HepG2 (cell line): Measurements from ENCODE around the gene S100G.

Experiments
- CTCF ChIP-seq: sonication (generic); formaldehyde crosslinking; IDR thresholded peaks from 2 replicates; pipeline ENCODE4 v1.5.0; 2020; ENCODE audit warnings: mild to moderate bottlenecking, missing genetic modification reagents, moderate library complexity
- EP300 ChIP-seq, 3 experiments: sonication (generic) in 1 of 3; formaldehyde crosslinking in 1 of 3; IDR thresholded peaks; 2 replicates each; pipeline versions ENCODE4 v1.5.1 to v1.6.1; 2011 to 2020; ENCODE audit warnings: low read depth in 2 of 3, low read length in 2 of 3, borderline replicate concordance in 1 of 3, improper control_type of control experiment in 1 of 3, mild to moderate bottlenecking in 1 of 3, missing genetic modification reagents in 1 of 3, moderate library complexity in 1 of 3
- ERF ChIP-seq: IDR thresholded peaks from 2 replicates; pipeline ENCODE4 v1.6.1; 2018; ENCODE audit warnings: missing biosample characterization, missing genetic modification reagents
- GTF3A ChIP-seq: sonication (generic); formaldehyde crosslinking; conservative IDR thresholded peaks from 2 replicates; pipeline ENCODE4 v1.4.0; 2020; ENCODE audit warnings: mild to moderate bottlenecking, missing genetic modification reagents
- NFE2L1 ChIP-seq: sonication (generic); formaldehyde crosslinking; IDR thresholded peaks from 2 replicates; pipeline ENCODE4 v1.4.0; 2020; ENCODE audit warnings: missing genetic modification reagents, mild to moderate bottlenecking, borderline replicate concordance
- TARDBP ChIP-seq: sonication (generic); formaldehyde crosslinking; IDR thresholded peaks from 2 replicates; pipeline ENCODE4 v1.8.0; 2022; ENCODE audit warnings: mild to moderate bottlenecking, missing genetic modification reagents
- TSC22D2 ChIP-seq: sonication (generic); formaldehyde crosslinking; IDR thresholded peaks from 2 replicates; pipeline ENCODE4 v1.5.1; 2020; ENCODE audit warnings: missing genetic modification reagents, mild to moderate bottlenecking, borderline replicate concordance
- ZFX ChIP-seq: sonication (generic); formaldehyde crosslinking; IDR thresholded peaks from 2 replicates; pipeline ENCODE4 v1.4.0; 2020; ENCODE audit warnings: mild to moderate bottlenecking, low read depth, missing genetic modification reagents, moderate library complexity
- ZNF512B ChIP-seq: sonication (generic); formaldehyde crosslinking; IDR thresholded peaks from 2 replicates; pipeline ENCODE4 v1.5.1; 2020; ENCODE audit warnings: missing genetic modification reagents, mild to moderate bottlenecking, borderline replicate concordance
- ZNF691 ChIP-seq: sonication (generic); formaldehyde crosslinking; IDR thresholded peaks from 2 replicates; pipeline ENCODE4 v1.4.0; 2020; ENCODE audit warnings: missing genetic modification reagents, low read depth, mild to moderate bottlenecking, borderline replicate concordance

GRCh38 chrX:16612257-16612897, 37.6 kb upstream of the S100G start:
- TF ChIP-seq ERF (CRISPR knock-in tag), result no peak
- TF ChIP-seq ZNF691, result no peak
- no peak for TF ChIP-seq NFE2L1
- TF ChIP-seq ZNF512B (CRISPR knock-in tag), result no peak
- TF ChIP-seq TARDBP, result no peak
- no peak for TF ChIP-seq TSC22D2 (CRISPR knock-in tag)
- TF ChIP-seq CTCF (CRISPR knock-in tag), result no peak
- no peak for TF ChIP-seq EP300 (IDR thresholded peaks at IDR 0.05; ENCODE audit: low read depth in 2 of 2, low read length in 2 of 2)
- TF ChIP-seq EP300 (CRISPR knock-in tag; IDR thresholded peaks at IDR 0.05; ENCODE audit: borderline replicate concordance), result no peak
- TF ChIP-seq ZFX, result no peak
- TF ChIP-seq GTF3A (CRISPR knock-in tag), result no peak
